Measurements from ENCODE around the gene NDUFV3. TPM values are rescaled to one million over a fixed set of nuclear protein-coding genes. Genes with fewer than 3 reads are reported as not detected.
"Not testable (repeated sequence)": the region's sequence is repeated elsewhere in the genome, so short reads cannot be mapped to it uniquely, and the experiment has no call there.

NDUFV3 gene
- total and polyA plus RNA-seq, 8 donors, result 19.2 to 51.3 (median 36.7) TPM

DNA sequence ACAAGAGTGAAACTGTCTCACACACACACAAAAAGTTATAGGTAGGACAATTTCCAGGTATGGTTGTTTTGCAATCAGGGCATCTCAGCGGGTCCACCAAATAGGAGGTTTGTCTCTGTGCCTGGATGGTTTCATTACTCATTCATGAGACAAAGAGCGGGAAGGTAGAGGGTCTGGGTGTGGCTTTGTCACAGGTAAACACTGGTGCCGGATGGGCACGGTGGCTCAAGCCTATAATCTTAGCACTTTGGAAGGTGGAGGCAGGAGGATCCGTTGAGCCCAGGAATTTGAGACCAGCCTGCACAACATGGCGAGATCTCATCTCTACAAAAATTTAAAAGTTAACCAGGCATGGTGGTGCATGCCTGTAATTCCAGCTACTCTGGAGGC lies 48.6 kb downstream of the NDUFV3 start:
- intact Hi-C loops (cut with DNase I; ENCODE audit: low total_unique reads), result no loop called here
- DNase-seq, result no peak

DNA sequence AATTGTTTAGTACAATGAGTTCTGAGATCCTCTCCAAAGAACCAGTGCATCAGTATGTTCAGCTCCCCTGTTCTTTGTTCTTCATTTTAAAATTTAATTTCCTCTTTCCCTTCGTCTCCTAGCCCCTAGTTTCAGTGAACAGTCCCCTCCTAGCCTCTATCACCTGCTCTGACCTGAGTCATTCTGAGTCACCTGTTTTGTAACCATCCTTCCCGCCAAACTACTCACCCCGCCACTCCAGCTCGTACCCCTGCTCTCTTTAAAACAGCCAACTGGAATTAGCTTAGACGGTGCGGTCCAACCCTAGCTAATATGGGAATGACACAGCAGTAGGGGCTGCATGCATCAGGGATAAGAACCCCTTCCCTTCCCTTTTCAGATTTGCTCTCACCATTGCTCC lies 49.1 kb downstream of the NDUFV3 start:
- no peak overlapping the region for H3K27ac ChIP-seq
- no peaks in the 10 kb centered on the region for H3K9me3 ChIP-seq
- H3K4me1 ChIP-seq, result peaks cover 0 to 12% (median 5%) of the 10 kb centered on the region in 4 donors
- H3K27me3 ChIP-seq, result no peaks in the 10 kb centered on the region
- TF ChIP-seq POLR2AphosphoS5 (IDR thresholded peaks at IDR 0.05) (no peak), EP300 (IDR thresholded peaks at IDR 0.05) (no peak), POLR2A (IDR thresholded peaks at IDR 0.05) (no peak)
- TF ChIP-seq, protein P1, sequence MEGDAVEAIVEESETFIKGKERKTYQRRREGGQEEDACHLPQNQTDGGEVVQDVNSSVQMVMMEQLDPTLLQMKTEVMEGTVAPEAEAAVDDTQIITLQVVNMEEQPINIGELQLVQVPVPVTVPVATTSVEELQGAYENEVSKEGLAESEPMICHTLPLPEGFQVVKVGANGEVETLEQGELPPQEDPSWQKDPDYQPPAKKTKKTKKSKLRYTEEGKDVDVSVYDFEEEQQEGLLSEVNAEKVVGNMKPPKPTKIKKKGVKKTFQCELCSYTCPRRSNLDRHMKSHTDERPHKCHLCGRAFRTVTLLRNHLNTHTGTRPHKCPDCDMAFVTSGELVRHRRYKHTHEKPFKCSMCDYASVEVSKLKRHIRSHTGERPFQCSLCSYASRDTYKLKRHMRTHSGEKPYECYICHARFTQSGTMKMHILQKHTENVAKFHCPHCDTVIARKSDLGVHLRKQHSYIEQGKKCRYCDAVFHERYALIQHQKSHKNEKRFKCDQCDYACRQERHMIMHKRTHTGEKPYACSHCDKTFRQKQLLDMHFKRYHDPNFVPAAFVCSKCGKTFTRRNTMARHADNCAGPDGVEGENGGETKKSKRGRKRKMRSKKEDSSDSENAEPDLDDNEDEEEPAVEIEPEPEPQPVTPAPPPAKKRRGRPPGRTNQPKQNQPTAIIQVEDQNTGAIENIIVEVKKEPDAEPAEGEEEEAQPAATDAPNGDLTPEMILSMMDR (IDR thresholded peaks at IDR 0.05), result no peak
- no peak for DNase-seq
- H3K4me3 ChIP-seq, result no peak overlapping the region
- H3K36me3 ChIP-seq, result no peaks in the 10 kb centered on the region
- intact Hi-C loops (cut with DNase I; ENCODE audit: low total_unique reads), result no loop called here
- WGBS, 5 donors, result 67 to 75% (median 72%) methylated on average over 6 of the region's 6 CpGs

More for the DNA sequence above, 48.6 kb downstream of the NDUFV3 start:
- Histone ChIP-seq H3K36me3 (no peaks in the 10 kb centered on the region), H3K9me3 (no peaks in the 10 kb centered on the region), H3K27me3 (no peaks in the 10 kb centered on the region), H3K27ac (no peak overlapping the region), H3K4me1 (peaks cover 0 to 12% (median 5%) of the 10 kb centered on the region in 4 donors), H3K4me3 (no peak overlapping the region)
- TF ChIP-seq, protein P1 (IDR thresholded peaks at IDR 0.05), result no peak
- TF ChIP-seq EP300 (IDR thresholded peaks at IDR 0.05) (no peak), POLR2AphosphoS5 (IDR thresholded peaks at IDR 0.05) (no peak), POLR2A (IDR thresholded peaks at IDR 0.05) (no peak)
- 75 to 86% (median 82%) methylated on average over 6 of the region's 6 CpGs for WGBS, 5 donors

DNA sequence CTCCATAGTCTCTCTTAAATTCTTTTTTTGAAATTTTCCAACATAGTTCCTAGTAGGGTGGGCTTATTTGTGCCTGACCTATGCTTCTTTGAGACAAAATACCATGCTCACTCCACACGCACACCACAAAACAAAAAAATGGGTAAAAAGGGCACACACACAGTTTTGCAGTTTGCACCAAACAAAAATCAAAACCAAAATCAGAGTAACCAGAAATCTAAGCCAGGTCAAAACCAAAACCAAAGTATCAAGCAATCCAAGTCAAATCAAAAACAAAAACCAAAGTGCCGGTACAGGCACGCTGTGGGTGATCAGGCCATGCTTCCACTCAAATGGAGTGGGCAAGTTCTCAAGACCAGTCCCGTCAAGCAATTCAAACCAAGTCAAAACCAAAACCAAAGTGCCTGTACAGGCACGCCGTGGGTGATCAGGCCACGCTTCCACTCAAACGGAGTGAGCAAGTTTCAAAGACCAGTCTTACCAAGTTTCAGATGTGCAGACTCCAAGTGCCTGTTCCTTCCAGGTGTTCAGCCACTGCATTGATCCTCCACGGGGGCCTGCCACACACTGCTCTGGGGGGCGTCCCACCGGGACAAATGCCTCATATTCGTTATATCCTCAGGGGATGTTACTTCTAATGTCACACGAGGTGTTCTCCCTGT lies 56.1 kb downstream of the NDUFV3 start:
- WGBS, 5 donors, result 75 to 91% (median 87%) methylated on average over 13 of the region's 13 CpGs
- H3K9me3 ChIP-seq; H3K4me3 ChIP-seq; DNase-seq; intact Hi-C loops (cut with DNase I; ENCODE audit: low total_unique reads); H3K27ac ChIP-seq; H3K27me3 ChIP-seq; H3K4me1 ChIP-seq; H3K36me3 ChIP-seq: not testable (repeated sequence)

DNA sequence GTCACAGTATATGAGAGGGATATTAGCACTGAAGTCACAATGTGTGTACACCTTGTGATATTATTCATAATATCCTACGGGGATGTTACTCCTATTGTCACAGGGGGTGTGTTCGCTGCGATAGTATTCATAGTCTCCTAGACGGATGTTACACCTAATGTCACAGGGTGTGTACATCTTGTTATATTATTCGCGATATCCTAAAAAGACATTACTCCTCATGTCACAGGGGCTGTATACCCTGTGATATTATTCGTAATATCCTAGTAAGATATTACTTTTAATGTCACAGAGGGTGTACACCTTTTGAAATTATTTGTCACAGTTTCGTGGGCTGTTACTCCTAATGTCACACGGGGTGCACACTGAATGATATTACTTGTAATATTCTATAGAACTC lies 58.1 kb downstream of the NDUFV3 start:
- H3K4me3 ChIP-seq; H3K9me3 ChIP-seq; intact Hi-C loops (cut with DNase I; ENCODE audit: low total_unique reads); H3K36me3 ChIP-seq; H3K27ac ChIP-seq; H3K27me3 ChIP-seq; H3K4me1 ChIP-seq; DNase-seq: not testable (repeated sequence)
- 94 to 98% (median 96%) methylated on average over 9 of the region's 9 CpGs for WGBS, 5 donors

DNA sequence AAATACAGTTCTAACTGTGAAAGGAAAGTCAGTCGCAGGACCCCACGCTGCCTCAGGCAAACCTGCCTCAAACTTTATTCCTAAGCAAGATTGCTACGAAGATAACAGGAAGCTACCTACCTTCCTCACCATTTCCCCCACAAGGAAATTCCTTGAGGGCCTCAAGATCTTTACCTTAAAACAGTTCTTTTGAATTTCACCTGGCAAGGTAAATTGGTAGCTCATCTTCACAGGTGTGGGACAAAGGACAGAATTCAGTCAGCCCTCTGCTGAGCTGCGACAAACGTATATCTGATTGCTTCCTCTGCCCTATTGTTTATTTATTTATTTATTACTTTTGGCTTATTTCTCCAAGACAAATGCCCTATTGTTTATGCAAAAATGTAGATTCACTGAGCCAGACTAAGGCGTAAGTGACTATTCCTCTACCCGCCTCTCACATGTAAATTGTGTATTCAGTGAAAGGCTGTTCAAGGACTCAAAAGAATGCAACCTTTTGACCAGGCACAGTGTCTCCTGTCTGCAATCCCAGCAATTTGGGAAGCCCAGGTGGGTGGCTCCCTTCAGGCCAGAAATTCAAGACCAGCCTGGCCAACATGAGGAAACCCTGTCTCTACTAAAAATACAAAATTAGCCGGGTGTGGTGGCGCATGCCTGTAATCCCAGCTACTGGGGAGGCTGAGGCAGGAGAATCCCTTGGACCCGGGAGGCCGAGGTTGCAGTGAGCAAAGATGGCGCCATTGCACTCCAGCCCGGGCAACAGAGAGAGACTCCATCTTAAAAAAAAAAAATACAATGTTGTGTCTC lies 63.9 kb downstream of the NDUFV3 start:
- 85 to 90% (median 87%) methylated on average over 13 of the region's 13 CpGs for WGBS, 5 donors
- Histone ChIP-seq H3K4me3 (no peak overlapping the region), H3K4me1 (peaks cover 0 to 7% (median 6%) of the 10 kb centered on the region in 4 donors), H3K27me3 (no peaks in the 10 kb centered on the region), H3K36me3 (no peaks in the 10 kb centered on the region), H3K27ac (no peak overlapping the region), H3K9me3 (no peaks in the 10 kb centered on the region)
- intact Hi-C loops (cut with DNase I; ENCODE audit: low total_unique reads), result no loop called here
- DNase-seq, result no peak
- no peak for TF ChIP-seq POLR2A (IDR thresholded peaks at IDR 0.05)
- TF ChIP-seq, protein P1 (IDR thresholded peaks at IDR 0.05), result no peak
- no peak for TF ChIP-seq POLR2AphosphoS5 (IDR thresholded peaks at IDR 0.05)
- TF ChIP-seq EP300 (IDR thresholded peaks at IDR 0.05), result no peak

DNA sequence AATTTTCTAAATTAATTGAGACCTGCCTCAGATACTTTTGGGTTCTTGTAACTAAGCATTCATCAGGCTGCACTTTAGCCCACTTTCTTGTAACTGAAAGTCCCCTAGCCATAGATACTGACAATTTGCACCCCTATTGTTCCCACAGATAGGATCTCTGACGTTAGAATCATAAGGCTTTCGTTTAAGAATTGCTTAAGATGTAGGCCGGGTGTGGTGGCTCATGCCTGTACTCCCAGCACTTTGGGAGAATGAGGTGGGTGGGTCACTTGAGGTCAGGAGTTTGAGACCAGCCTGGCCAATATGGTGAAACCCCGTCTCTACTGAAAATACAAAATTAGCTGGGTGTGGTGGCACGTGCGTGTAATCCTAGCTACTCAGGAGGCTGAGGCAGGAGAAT lies 65.0 kb downstream of the NDUFV3 start:
- H3K27ac ChIP-seq; intact Hi-C loops (cut with DNase I; ENCODE audit: low total_unique reads); H3K27me3 ChIP-seq; DNase-seq; H3K36me3 ChIP-seq; H3K9me3 ChIP-seq; H3K4me3 ChIP-seq; H3K4me1 ChIP-seq: not testable (repeated sequence)
- 75 to 81% (median 76%) methylated on average over 6 of the region's 6 CpGs for WGBS, 5 donors
